NOMO-1 (cell line): ENCODE results near the gene APOLD1.
"Not testable (repeated sequence)": the region's sequence is repeated elsewhere in the genome, so short reads cannot be mapped to it uniquely, and the experiment has no call there.

ENCODE experiments used
- DNase-seq, 2 experiments: peaks; one replicate each; lab custom pipeline; 2025; ENCODE audit not compliant: unreplicated experiment in 2 of 2; lab: John Stamatoyannopoulos, UW

APOLD1 gene

DNA sequence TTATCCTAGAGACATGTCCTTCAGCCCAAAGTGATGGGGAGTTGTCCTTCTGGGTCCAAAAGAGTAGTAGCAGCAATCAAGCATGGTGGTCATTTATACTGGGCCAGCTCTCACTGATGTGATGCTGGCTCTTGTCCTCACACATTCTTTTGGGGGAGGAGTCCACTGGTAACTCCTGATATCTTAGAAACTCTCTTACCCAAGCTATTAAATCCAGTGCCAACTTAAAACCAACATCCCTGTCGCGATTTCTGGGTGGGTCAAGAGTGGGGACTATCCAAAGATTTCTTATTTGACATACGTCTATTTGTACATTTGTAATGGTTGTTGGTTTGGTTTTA lies 52.3 kb downstream of the APOLD1 start:
- DNase-seq = no peak

DNA sequence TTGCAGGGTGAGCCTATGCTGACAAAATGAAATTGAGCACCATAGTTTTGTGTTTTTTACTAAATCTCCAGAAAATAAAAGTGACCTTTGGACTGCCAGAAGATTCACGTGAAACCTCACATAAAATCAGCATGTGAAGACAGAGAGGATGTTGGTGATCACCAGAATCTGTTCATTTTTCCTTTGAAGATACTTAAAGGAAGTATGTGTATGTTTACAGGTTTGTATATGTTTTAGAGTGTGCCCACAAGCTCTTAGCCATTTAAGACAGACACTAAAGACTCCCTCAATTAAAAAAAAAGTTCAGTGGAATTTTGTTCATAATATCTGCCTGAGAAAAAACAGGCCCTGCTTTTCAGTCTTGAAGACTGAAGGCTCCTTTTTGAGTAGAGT lies 53.5 kb downstream of the APOLD1 start:
- DNase-seq = no peak

DNA sequence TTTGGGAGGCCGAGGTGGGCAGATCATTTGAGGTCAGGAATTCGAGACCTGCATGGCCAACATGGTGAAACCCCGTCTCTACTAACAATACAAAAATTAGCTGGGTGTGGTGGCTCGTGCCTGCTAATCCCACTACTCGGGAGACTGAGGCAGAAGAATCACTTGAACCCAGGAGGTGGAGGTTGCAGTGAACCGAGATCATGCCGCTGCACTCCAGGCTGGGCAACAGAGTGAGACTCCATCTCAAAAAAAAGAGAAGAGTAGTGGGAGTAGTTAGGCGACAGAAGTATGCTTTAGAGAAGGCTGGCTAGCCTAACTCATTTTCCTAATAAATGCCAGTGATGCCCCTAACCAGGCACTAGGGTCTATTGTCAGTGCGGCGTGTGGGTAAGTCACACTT lies 54.0 kb downstream of the APOLD1 start:
- DNase-seq = not testable (repeated sequence)

- no peak for DNase-seq
Measured at GRCh38 chr12:12839873-12840579, 54.6 kb downstream of the APOLD1 start.

GRCh38 chr12:12840580-12840899 lies 55.1 kb downstream of the APOLD1 start:
- DNase-seq = no peak
